Measurements from ENCODE around the gene TRIM13.

TRIM13 gene

DNA sequence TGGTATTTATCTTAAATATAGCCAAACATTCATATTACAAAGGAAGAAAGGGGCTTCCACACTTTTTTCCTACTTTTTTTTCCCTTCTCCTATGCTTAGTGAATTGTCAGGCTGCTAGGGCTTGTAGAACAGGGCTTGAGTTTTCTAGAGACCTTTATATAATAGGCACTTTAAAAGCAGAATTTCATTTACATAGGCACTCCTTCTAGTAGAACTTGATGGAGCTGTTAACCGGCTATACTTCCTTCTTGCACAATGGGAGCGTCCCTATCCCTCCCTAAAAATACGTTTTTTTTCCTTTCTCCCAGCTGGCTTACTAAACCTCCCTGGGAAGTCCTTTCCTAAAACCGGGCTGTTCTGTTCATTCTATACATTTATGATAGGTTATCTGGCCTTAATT lies 1.1 kb downstream of the TRIM13 start:
- H3K4me3 ChIP-seq (ENCODE audit: low read length), result peak overlapping the region; percentile 68
- no peaks in the 10 kb centered on the region for H3K9me2 ChIP-seq (replicated peaks; ENCODE audit: insufficient read depth, low read length)
- H3K9me3 ChIP-seq (replicated peaks; ENCODE audit: insufficient read depth, low read length), result no peaks in the 10 kb centered on the region
- no peak for DNase-seq
- H4K20me1 ChIP-seq (ENCODE audit: insufficient read depth, low read length), result no peaks in the 10 kb centered on the region
- H3K27ac ChIP-seq (ENCODE audit: low read length), result no peak overlapping the region; the same call in 1 of the 2 replicates
- peak overlapping the region; percentile 86; the same call in 1 of the 2 replicates for H3K9ac ChIP-seq (ENCODE audit: low read length)
- H3K79me2 ChIP-seq (ENCODE audit: low read length), result peaks cover 13% of the 10 kb centered on the region
- TF ChIP-seq EZH2 (optimal IDR thresholded peaks at IDR 0.05; ENCODE audit: low read depth, low read length) (no peak), EZH2phosphoT487 (IDR thresholded peaks at IDR 0.05; ENCODE audit: low read length) (no peak), CTCF (IDR thresholded peaks at IDR 0.05; ENCODE audit: low read length) (no peak)
- no peak overlapping the region for H2AFZ ChIP-seq (ENCODE audit: low read length)
- H3F3A ChIP-seq (ENCODE audit: insufficient read depth, low read length), result no peaks in the 10 kb centered on the region
- H3K27me3 ChIP-seq (replicated peaks; ENCODE audit: insufficient read depth, low read length), result no peaks in the 10 kb centered on the region
- H3K4me1 ChIP-seq (ENCODE audit: low read length), result no peaks in the 10 kb centered on the region
- H3K36me3 ChIP-seq (replicated peaks; ENCODE audit: insufficient read depth, low read length), result no peaks in the 10 kb centered on the region
- peak overlapping the region; percentile 78 for H3K4me2 ChIP-seq (ENCODE audit: low read depth, low read length)

- peaks cover 13% of the 10 kb centered on the region for H3K79me2 ChIP-seq (ENCODE audit: low read length)
- H3K4me3 ChIP-seq (ENCODE audit: low read length), result no peak overlapping the region
- no peak overlapping the region for H3K9ac ChIP-seq (ENCODE audit: low read length)
- H3F3A ChIP-seq (ENCODE audit: insufficient read depth, low read length), result 0 out of 2 replicates have a peak, but pooled peaks cover 3% of the 10 kb centered on the region
- H3K4me2 ChIP-seq (ENCODE audit: low read depth, low read length), result peak overlapping the region; percentile 78; the same call in 1 of the 2 replicates
- H3K9me3 ChIP-seq (replicated peaks; ENCODE audit: insufficient read depth, low read length), result no peaks in the 10 kb centered on the region
- no peaks in the 10 kb centered on the region for H4K20me1 ChIP-seq (ENCODE audit: insufficient read depth, low read length)
- no peaks in the 10 kb centered on the region for H3K9me2 ChIP-seq (replicated peaks; ENCODE audit: insufficient read depth, low read length)
- TF ChIP-seq EZH2 (optimal IDR thresholded peaks at IDR 0.05; ENCODE audit: low read depth, low read length) (no peak), EZH2phosphoT487 (IDR thresholded peaks at IDR 0.05; ENCODE audit: low read length) (no peak), CTCF (IDR thresholded peaks at IDR 0.05; ENCODE audit: low read length) (no peak)
- DNase-seq, result no peak
- H3K27me3 ChIP-seq (replicated peaks; ENCODE audit: insufficient read depth, low read length), result no peaks in the 10 kb centered on the region
- no peak overlapping the region for H3K27ac ChIP-seq (ENCODE audit: low read length)
- no peaks in the 10 kb centered on the region for H3K4me1 ChIP-seq (ENCODE audit: low read length)
- no peaks in the 10 kb centered on the region for H3K36me3 ChIP-seq (replicated peaks; ENCODE audit: insufficient read depth, low read length)
- H2AFZ ChIP-seq (ENCODE audit: low read length), result no peak overlapping the region
Observed at GRCh38 chr13:49998714-49999624, 2.1 kb downstream of the TRIM13 start.

DNA sequence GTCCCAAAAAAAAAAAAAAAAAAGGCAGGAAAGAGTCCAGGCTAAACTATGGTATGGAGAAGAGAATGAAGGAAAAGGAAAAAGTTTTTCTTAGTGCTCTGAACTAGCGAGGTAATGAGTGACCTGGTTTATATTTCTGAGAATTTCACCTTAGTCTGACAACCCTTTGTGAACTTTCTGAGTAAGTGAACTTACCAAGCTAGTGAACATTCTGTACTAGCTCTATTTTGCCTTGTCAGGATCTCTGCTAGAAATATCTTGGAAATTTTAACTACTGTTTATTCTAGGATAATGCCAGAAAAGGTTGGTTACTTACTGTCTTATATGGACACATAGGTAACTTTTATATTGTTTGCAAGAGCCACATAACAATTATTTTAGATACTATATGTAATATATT lies 4.4 kb downstream of the TRIM13 start:
- Histone ChIP-seq H3K9ac (ENCODE audit: low read length) (no peak overlapping the region), H3K4me2 (ENCODE audit: low read depth, low read length) (no peak overlapping the region), H3K27ac (ENCODE audit: low read length) (no peak overlapping the region), H3K36me3 (replicated peaks; ENCODE audit: insufficient read depth, low read length) (no peaks in the 10 kb centered on the region), H3K9me2 (replicated peaks; ENCODE audit: insufficient read depth, low read length) (no peaks in the 10 kb centered on the region), H3F3A (ENCODE audit: insufficient read depth, low read length) (0 out of 2 replicates have a peak, but pooled peaks cover 3% of the 10 kb centered on the region), H3K9me3 (replicated peaks; ENCODE audit: insufficient read depth, low read length) (no peaks in the 10 kb centered on the region), H3K4me3 (ENCODE audit: low read length) (no peak overlapping the region), H3K27me3 (replicated peaks; ENCODE audit: insufficient read depth, low read length) (no peaks in the 10 kb centered on the region), H2AFZ (ENCODE audit: low read length) (no peak overlapping the region), H3K4me1 (ENCODE audit: low read length) (no peaks in the 10 kb centered on the region), H4K20me1 (ENCODE audit: insufficient read depth, low read length) (no peaks in the 10 kb centered on the region), H3K79me2 (ENCODE audit: low read length) (peaks cover 13% of the 10 kb centered on the region)
- DNase-seq, result no peak
- TF ChIP-seq EZH2phosphoT487 (IDR thresholded peaks at IDR 0.05; ENCODE audit: low read length) (no peak), EZH2 (optimal IDR thresholded peaks at IDR 0.05; ENCODE audit: low read depth, low read length) (no peak), CTCF (IDR thresholded peaks at IDR 0.05; ENCODE audit: low read length) (no peak)

Data from MM.1S (cell line).